NCI-H1930 (cell line): ENCODE results near the gene ANAPC1.
"Not testable (repeated sequence)": the region's sequence is repeated elsewhere in the genome, so short reads cannot be mapped to it uniquely, and the experiment has no call there.

Source experiments
- DNase-seq, 2 experiments: peaks; one replicate each; lab custom pipeline; 2025; lab: John Stamatoyannopoulos, UW

Gene ANAPC1, protein sequence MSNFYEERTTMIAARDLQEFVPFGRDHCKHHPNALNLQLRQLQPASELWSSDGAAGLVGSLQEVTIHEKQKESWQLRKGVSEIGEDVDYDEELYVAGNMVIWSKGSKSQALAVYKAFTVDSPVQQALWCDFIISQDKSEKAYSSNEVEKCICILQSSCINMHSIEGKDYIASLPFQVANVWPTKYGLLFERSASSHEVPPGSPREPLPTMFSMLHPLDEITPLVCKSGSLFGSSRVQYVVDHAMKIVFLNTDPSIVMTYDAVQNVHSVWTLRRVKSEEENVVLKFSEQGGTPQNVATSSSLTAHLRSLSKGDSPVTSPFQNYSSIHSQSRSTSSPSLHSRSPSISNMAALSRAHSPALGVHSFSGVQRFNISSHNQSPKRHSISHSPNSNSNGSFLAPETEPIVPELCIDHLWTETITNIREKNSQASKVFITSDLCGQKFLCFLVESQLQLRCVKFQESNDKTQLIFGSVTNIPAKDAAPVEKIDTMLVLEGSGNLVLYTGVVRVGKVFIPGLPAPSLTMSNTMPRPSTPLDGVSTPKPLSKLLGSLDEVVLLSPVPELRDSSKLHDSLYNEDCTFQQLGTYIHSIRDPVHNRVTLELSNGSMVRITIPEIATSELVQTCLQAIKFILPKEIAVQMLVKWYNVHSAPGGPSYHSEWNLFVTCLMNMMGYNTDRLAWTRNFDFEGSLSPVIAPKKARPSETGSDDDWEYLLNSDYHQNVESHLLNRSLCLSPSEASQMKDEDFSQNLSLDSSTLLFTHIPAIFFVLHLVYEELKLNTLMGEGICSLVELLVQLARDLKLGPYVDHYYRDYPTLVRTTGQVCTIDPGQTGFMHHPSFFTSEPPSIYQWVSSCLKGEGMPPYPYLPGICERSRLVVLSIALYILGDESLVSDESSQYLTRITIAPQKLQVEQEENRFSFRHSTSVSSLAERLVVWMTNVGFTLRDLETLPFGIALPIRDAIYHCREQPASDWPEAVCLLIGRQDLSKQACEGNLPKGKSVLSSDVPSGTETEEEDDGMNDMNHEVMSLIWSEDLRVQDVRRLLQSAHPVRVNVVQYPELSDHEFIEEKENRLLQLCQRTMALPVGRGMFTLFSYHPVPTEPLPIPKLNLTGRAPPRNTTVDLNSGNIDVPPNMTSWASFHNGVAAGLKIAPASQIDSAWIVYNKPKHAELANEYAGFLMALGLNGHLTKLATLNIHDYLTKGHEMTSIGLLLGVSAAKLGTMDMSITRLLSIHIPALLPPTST (N-terminal part only)

DNA sequence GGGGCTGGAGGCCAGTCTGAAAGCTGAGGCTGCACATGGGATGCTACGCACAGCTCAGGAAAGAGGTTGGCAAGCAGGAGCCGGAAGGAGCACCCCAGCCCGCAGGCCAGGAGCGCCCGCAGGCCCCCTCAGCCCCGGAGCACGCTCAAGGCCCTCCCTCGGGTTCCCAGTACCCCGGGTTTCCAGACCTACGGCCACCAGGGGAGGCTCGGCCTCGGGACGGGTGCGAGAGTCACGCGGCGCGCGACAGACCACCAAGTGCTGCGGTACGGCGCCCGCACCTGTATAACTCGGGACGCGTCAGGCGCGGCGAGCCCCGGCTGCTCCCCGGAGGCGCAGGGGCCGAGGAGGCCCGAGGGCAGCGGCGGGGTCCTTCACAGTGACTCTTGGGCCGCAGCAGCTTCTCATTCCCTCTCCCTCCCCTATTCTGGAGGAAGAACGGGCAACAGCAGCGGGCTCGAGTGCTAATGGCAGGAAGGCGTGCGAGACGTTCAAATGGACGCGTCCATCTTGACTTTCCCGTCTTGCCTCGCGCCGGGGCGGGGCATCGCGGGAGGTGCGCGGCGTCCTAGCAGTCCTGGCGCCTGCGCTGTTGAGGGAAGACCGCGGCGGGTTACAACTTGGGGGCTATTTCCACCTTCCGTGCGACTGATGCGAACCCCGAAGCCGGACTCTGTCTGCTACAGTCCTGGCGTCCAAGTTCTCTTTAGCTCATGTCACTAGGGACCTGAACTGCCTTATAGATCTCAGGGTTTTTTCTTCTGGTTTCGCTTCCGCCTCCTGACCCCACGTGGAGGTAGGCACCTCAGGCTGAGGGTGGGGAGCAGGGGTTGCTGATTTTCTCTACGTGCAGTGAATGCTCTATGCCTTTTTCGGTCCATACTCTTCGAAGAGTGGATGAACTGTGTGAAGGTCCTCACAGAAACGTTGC lies at the start of gene ANAPC1:
Gene ANAPC1 (minus strand): TSS at position 533 of the 931 bp plus-strand sequence. CDS start 3,368 bp downstream, outside the sequence.
- DNase-seq, result peak; percentile 76 to 81

DNA sequence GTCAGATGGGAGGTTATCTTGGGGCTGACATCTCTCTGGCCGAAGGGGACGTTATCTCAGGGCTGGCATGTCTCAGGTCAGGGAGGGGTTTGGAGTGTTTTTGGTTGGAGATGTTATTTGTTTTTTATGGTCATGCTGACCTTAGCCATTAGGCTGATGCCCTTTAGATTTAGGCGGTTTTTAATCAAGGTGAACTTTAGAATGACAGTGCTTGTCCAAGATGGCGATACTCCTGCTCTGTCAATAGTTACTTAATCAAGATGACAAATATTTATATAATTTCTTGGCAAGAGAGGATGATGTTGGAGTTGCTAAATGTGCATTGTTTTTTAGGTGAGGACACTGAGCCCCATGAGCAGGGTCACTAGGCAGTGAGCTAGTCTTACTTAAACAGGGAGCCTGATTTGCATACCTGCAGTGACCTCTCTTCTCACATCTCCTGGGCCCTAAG lies 48.9 kb upstream of the ANAPC1 start:
- DNase-seq, result no peak

DNA sequence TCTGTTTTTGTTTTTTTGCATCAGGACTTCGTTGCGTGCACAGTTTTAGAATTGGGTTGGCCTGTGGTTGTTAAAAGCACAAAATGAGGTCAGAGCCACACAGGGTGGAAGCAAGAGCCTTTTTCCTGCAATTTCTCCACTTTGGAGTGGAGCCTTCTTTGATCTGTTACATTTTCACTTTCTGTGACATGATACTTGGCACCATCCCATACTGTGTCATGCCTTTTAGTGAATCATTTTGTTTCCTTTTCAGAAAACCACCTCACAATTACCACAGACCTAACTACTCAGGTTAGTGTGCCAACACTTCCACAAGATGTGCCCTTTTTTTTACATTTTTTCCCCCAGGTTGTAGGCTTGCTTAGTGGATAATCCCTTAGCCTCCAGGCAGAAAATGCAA lies 46.9 kb upstream of the ANAPC1 start:
- no peak for DNase-seq

DNA sequence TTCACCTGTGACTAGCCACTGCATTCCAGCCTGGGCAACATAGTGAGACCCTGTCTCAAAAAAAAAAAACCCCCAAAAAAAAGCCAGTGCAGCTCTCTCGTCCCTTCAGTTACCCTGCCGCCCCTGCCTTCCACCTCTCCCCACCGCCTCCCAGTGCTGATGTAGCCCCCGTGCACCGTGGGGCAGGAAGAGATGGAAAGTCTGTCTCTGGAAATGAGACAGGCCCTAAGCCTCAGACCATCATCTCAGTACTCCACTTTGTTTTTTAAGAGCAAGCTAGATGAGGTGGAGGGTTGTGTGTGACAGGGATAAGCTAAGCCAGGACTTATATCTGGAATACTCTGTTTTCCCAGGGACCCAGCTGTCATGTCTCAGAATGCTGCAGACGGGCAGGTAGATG lies 46.4 kb upstream of the ANAPC1 start:
- DNase-seq, result no peak

DNA sequence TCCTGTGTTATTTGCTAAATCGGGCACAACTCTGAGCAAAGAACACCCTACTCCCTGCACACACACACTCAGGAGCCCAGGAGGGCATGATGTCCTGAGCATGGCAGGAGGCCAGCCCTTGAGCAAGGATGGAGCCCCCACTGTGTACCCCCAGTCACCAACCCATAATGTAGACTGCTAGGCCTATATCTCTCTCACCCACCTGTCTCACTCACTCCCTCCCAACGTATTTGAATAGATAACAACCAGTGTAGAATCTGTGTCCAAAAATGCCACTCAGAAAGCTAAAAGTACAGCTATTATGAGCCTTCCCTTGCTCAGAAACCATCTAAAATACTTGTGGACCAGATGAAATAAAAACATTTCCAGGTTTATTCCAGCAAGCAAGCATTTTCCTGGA lies 43.7 kb upstream of the ANAPC1 start:
- DNase-seq, result no peak

DNA sequence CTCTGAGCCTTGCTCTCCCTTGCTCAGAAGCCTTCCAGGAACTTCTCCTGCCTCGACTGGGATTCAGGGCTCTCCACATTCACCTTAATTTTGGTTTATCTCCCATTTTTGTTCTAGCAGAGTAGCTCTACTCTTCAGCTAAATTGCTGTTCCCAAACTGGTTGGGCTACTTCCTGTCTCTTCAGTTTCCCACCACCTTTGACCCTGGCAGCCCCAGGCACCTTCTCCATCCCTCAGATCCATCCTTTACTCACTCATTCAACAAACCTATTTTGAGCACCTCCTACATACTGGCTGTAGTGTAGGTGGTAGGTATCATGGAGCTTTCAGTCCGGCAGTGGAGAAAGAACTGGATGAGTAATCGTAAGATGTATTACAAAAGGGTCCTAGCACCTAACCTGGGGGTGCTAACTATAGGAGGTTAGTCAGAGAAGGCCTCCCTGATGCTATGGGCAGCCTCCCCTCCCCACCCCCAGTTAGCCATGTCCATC lies 40.7 kb upstream of the ANAPC1 start:
- DNase-seq, result no peak

DNA sequence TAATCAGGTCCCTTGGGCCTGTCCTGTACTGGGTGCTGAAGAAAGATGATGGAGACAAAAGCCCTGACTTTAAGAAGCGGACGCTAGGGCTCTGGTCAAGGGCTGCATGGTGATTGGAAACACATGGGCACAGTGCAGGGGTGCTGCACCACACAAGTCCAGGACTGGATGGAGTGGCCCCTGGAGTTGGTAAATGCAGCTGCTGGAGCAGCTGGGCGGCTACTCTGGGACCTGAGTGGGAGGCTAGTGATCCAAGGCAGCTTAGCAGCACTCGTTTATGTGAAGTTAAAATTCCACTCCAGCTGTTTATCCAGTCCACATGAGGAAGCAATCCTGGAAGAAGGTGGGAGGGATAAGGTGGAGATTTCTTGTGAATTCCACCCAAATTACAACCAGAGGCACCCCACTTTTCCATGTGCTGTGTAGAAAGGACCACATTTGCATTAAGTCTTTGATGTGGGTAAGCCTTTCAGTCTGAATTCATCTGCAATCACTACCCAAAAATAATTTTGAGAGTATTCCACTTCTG lies 39.3 kb upstream of the ANAPC1 start:
- DNase-seq, result no peak

DNA sequence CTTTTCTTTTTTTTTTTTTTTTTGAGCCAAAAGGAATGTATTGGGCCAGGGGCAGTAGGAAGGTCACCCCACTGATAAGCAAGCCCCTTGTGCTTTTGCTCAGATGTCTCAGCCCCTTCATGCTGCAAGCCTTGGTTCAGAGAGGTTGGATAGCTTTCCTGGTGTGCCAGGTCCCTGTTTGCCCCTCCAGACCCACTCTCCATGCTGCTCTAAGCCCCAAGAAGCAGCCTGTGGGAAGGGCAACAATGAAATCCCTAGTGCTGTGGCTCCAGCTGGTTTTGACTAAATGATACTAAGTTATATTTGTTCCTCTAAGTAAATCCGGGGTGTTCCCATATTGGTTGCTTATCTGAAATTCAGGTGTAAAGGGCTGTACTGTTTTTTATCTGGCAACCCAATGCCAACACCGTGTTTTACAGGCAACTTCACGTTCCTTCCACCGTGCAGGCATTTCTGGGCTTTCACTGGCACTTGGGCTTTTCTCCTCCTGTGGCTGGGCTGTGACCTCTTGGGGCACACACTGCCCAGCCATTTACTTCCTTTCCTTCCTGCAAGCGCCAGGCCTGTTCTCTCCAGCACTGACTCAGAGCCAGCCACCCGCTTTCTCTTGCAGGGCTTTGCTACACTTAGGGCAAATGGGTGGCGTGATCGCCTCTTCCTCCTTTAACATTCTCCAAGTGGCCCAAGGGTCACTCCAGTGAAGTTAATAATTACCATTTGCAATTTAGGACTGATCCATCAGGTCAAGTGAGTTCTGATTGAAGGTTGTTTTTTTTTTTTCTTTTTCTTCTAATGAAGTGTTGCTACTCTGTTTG lies 36.0 kb upstream of the ANAPC1 start:
- no peak for DNase-seq

DNA sequence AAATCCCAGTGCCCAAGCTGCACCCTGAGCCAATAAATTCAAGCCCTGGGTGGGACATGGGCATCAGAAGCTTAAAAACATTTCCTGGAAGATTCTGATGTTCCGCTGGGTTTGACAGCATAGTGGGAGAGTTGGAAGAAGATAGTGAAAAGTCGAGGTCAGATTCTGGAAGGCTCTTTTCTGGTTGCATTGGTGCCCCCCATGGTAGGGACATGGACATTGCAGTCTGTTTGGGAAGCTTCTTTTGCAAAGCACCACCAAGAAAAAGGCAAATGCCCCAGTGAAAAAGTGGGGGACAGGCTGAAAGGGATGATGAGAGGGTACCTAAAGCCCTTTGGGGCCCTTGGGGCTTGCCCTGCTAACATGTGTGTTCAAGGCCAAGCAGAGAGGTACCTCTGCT lies 35.4 kb upstream of the ANAPC1 start:
- DNase-seq, result no peak

DNA sequence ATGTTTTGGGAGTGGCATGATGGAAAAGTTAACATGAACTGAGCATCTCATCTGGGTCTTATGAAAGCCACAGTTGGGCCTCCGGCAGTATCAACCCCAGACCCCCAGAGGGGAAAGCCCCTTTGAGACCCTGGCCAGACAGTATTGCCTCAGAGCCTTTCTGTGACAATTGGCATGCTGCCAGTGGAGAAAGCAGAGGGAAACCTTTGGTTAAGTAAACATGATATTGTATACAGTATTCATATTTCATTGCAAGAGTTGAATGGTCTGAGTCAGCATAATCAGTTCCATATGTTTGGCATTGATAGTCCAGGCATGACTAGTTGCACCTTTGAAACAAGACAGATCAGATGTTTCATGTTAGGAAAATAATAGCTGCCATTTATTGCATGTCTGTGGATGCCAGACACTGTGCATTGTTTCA lies 34.4 kb upstream of the ANAPC1 start:
- no peak for DNase-seq

DNA sequence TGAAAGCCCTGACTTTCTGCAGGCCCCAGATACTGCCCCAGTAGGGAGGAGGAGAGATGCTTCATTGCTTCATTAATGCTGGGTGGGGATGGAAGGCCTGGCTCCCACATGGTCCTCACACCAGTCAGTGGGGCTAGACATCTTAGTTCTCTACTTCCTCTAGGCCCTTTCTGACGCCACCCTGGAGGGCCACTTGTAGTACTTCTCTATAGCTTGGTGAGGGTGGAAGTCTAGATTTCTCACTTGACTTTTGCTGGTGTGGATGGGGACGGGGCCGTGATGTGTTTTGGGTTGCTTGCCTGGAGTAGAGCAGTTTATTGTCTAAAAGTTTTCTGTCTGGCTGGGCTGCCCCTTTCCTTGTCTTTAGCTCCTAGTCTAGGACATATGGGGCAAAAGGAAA lies 33.1 kb upstream of the ANAPC1 start:
- DNase-seq, result no peak

DNA sequence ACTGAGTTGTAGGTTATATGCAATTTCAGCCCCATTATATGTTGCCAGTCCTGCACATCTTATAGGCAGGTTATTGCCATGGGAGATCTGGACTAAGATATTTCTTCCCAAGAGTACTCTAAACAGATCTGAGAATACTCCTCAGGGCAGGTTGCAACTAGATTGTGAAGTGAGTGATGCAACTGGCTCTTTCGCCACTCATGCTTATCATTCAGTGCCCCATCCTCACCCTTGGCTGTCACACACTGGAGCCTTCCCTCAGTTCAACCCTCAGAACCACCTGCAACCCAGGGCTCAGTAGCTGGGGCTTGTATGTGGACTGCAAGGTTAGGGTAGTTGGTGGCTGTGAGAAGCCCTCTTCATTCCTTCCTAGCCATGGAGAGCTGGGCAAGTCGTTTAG lies 28.6 kb upstream of the ANAPC1 start:
- DNase-seq, result no peak

DNA sequence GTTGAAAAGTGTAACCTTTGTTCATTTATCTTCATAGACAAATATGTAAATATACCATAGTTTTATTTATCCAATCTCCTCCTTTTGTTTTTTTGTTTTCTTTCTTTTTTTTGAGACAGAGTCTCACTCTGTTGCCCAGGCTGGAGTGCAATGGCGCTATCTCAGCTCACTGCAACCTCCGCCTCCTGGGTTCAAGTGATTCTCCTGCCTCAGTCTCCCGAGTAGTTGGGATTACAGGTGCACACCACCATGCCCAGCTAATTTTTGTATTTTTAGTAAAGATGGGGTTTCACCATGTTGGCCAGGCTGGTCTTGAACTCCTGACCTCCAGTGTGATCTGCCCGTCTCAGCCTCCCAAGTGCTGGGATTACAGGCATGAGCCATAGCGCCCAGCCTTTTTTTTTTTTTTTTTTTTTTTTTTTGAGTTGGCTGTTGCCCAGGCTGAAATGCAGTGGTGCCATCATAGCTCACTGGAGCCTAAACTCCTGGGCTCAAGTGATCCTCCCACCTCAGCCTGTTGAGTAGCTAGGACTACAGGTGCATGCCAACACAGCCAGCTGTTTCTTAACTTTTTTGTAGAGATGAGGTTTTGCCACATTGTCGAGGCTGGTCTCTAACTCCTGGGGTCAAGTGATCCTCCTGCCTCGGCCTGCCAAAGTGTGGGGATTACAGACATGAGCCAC lies 27.4 kb upstream of the ANAPC1 start:
- DNase-seq, result not testable (repeated sequence)

DNA sequence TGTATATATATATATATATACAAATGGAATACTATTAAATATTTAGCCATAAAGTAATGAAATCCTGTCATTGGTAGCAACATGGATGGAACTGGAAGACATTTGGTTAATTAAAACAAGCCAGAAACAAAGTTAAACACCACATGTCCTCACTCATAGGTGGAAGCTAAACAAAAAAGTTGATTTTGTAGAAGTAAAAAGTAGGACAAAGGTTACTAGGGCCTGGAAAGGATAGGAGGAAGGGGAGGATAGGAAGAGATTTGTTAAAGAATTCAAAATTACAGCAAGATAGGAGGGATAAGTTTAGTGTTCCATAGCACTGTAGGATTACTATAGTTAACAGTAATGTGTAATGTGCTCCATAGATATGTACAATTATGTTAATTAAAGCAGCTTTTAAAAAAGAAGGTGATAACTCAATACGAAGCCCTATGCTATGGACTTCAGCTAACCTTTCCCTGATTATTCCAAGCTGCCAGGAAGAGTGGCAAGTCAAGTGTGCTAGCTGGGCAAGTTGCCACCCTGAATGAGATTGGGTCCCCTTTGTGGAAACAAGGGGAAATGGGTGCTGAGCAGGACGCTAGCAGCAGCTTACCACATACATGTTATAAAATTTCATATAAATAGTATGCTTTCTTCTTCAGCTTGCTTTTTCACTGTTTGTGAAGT lies 26.8 kb upstream of the ANAPC1 start:
- DNase-seq, result no peak

DNA sequence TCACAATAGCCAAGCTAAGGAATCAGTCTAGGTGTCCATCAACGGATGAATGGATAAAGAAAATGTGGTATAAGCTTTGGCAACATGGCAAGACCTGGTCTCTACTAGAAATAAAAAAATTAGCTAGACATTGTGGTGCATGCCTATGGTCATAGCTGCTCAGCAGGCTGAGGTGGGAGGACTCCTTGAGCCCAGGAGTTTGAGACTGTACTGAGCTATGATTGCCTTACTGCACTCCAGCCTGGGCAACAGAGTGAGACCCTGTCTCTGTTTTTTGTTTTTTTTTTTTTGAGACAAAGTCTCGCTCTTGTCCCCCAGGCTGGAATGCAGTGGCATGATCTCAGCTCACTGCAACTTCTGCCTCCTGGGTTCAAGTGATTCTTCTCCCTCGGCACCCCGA lies 26.0 kb upstream of the ANAPC1 start:
- DNase-seq, result not testable (repeated sequence)

DNA sequence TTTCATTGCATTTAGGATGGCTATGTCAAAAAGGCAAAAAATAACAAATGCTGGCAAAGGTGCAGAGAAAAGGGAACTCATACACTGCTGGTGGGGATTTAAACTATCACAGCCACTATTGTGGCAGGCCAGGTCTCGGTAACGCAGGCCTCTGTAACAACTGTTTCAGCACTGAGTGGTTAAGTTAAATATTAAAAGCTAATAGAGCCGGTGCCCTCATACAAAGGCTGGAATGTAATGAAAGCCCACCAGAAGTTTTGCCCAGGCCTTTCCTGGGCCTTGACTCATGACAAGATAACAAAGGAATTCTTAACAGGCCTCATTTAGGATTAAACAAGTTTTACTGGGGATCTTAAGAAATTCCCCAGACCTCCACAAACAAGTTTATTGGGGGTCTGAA lies 25.1 kb upstream of the ANAPC1 start:
- DNase-seq, result no peak

DNA sequence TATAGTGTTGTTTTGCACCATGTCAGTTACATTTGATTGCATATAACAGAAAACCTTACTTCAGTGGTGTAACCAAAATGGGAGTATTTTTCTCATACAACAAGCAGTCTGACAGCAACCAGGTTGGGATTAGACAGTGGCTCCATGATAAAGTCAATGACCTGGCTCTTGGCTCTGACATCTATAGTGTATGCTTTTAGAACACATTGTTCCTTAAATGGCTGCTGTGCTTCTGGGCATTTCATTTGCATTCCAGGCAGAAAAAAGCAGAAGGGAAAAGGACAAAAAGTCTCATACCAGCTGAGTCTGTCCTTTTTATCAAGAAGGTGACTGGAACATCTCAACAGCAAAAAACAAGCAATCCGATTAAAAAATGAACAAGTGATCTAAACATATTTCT lies 24.6 kb upstream of the ANAPC1 start:
- DNase-seq, result no peak

DNA sequence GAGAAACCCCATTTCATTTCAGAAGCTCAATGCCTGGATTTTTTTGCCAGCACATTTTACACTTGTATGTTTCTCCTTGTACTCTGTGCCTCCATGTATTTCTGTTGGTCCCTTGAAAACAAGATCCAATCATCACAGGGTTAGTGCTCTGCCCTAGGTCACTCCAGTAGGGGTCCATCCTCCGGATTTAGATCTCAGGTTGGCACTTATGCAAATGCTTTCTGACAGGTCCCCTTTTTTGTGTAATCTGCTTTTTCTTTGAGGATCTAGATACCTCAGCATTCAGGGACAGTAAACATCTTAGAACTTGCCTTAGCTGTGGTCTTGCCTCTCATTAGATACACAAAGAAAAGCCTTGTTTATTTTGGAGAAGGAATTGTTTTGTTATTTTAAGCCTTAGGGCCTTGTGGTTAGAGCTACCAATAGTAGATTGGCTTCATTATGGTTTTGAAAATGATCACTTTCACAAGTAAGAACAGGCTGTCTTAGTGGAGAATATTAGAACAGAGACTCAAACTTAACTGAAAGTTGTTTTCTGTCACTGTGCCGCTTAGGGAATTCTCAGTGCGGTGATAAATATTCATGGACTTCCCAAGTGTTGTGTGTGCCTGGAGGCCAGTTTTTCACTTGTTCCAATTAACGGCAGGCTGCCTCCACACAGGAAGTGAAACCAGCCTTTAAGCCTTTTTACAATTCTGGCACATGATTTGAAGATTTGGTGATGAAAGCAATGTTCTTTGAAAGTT lies 22.2 kb upstream of the ANAPC1 start:
- DNase-seq, result no peak
